Erythroblast (primary cell): ENCODE measurements around the gene HSPBP1.

Experiments used
- DNase-seq, 2 experiments: peaks; one replicate each; lab custom pipeline; 2025; lab: John Stamatoyannopoulos, UW
- GATA1 ChIP-seq: IDR thresholded peaks from 2 replicates; pipeline ENCODE4 v1.6.1; 2011; ENCODE audit warnings: low read depth, mild to moderate bottlenecking, control low read depth, low read length, moderate library complexity
- POLR2A ChIP-seq: IDR thresholded peaks from 2 replicates; pipeline ENCODE4 v1.6.1; 2011; ENCODE audit warnings: mild to moderate bottlenecking, low read length

Gene HSPBP1

GRCh38 chr19:55301459-55302317, 21.8 kb upstream of the HSPBP1 start:
- DNase-seq, result peak; percentile 84 to 92
- no peak for TF ChIP-seq POLR2A
- TF ChIP-seq GATA1, result no peak

GRCh38 chr19:55300886-55301458, 21.1 kb upstream of the HSPBP1 start:
- TF ChIP-seq POLR2A (no peak), GATA1 (no peak)
- DNase-seq, result no peak

- TF ChIP-seq GATA1, result no peak
- TF ChIP-seq POLR2A, result no peak
- no peak for DNase-seq
Observed at GRCh38 chr19:55299991-55300390, 20.1 kb upstream of the HSPBP1 start.

- TF ChIP-seq GATA1 (no peak), POLR2A (no peak)
- DNase-seq, result no peak
Observed at GRCh38 chr19:55297267-55297666, 17.4 kb upstream of the HSPBP1 start.

- TF ChIP-seq GATA1 (no peak), POLR2A (no peak)
- DNase-seq, result no peak
Observed at GRCh38 chr19:55289117-55289796, 9.3 kb upstream of the HSPBP1 start.

GRCh38 chr19:55287361-55288079, 7.6 kb upstream of the HSPBP1 start:
- DNase-seq, result no peak

GRCh38 chr19:55285229-55285890, 5.5 kb upstream of the HSPBP1 start:
- TF ChIP-seq GATA1 (no peak), POLR2A (no peak)
- DNase-seq, result no peak

More at GRCh38 chr19:55287361-55288079, 7.6 kb upstream of the HSPBP1 start:
- TF ChIP-seq POLR2A (no peak), GATA1 (no peak)

- DNase-seq, result no peak
- no peak for TF ChIP-seq POLR2A
- TF ChIP-seq GATA1, result no peak
Observed at GRCh38 chr19:55284405-55285058, 4.6 kb upstream of the HSPBP1 start.

GRCh38 chr19:55283548-55284377, 3.9 kb upstream of the HSPBP1 start, which contains the start of gene BRSK1:
BRSK1 (plus strand) TSS chr19:55283997; CDS start chr19:55284443, 446 bp downstream.
- TF ChIP-seq GATA1 (no peak), POLR2A (no peak)
- DNase-seq, result no peak

GRCh38 chr19:55279340-55279739, 570 bp downstream of the HSPBP1 start:
- DNase-seq, result no peak
- no peak for TF ChIP-seq POLR2A
- no peak for TF ChIP-seq GATA1

GRCh38 chr19:55278391-55279135, 1.3 kb downstream of the HSPBP1 start:
- DNase-seq, result no peak
- no peak for TF ChIP-seq POLR2A
- no peak for TF ChIP-seq GATA1
